ENCODE data around the gene IDH1. TPM values are rescaled to one million over a fixed set of nuclear protein-coding genes. Genes with fewer than 3 reads are reported as not detected.
"Not testable (repeated sequence)": the region's sequence is repeated elsewhere in the genome, so short reads cannot be mapped to it uniquely, and the experiment has no call there.

The IDH1 gene
- 10 to 100 TPM; 46.8 to 81.8 TPM for total RNA-seq
- long read RNA-seq, donor 1, transcript IDH1-201 (10 exons, 2,382 nt), result major isoform, 43 of 52 reads
- long read RNA-seq, donor 1, partial matches to known transcripts, result 3 of 52 reads
- long read RNA-seq, donor 1, other reads (novel, unspliced or antisense), result 2 of 52 reads
- long read RNA-seq, donor 2, transcript IDH1-201 (10 exons, 2,382 nt), result major isoform, 38 of 48 reads
- long read RNA-seq, donor 2, partial matches to known transcripts, result 5 of 48 reads
- long read RNA-seq, donor 2, other reads (novel, unspliced or antisense), result 3 of 48 reads

DNA sequence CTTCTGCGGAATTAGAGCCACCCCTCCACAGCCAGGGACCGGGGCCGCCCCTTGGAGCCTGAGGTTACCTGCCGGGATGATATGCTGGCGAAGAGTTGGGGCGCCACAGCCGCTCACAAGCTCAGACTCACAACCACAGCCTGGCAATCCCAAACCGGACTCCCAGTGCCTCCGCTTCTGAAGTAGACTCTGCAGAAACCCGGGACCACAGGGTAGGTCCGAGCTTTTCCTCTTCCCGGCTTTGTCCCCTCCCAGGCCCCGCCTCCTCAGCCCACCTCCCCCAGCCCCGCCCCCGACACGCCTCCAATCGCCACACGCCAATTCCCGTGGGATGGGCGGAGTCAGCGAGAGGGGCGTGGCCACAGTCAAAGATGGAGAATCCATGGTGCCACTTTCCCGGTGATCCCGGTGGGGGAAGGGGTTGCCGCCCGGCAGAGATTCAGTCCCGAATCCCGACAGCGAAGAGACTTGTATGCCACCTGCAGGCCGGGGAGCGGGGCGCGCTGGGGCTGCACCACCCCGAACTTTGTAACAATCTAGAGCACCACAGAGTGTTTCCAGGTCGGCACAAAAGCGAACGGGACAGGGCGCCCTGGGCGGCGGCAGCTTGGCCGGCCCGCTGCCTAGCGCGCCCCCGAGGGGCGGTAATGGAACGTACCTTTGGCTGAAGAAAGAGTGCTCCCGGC lies at the start of gene IDH1:
Gene IDH1 (minus strand): TSS at position 201 of the 686 bp plus-strand sequence. CDS start 3,520 bp downstream, outside the sequence.
- intact Hi-C loops (cut with DNase I), result loop anchor here (10.0 kb wide), 1 partner anchor 80 kb away; no protein-coding TSS in a partner anchor
- peak; percentile 99 for DNase-seq (ENCODE audit: low spot score)

- DNase-seq (ENCODE audit: low spot score), result no peak
- intact Hi-C loops (cut with DNase I), result no loop called here
These were observed 49.3 kb upstream of the IDH1 start for GRCh38 chr2:208304157-208304556.

DNA sequence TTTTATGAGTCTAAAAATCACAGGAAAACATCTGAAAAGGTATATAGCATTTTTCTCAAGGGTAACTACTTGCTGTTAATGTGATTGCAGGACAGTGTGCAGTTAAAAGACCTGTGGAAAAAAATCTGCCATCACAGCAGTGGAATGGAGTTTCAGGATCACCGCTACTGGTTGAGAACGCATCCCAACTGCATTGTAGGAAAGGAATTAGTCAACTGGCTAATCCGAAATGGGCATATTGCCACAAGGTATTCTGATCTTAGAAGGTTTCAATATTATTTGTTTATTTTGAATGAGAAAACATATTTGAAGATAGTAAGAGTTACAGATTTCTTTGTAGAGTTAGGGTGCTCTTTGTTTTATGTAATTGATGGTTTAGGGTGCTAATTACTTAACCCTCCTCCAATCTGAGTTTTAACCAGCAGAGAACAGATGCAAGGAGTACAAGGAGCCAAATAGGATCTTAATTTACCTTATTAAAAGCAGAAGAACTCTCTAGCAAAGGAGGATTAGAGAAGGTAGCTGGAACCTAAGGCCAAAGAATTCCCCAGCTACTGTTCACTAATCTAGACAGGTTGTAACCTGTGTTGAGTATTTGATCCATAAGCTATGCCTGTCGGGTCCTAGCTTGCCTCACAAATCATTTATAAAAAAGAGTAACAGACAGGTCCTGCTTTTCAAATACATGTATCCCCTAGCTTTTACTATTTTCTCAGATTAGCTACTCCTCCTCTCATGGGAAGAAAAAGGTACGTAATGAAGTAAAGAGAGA lies 46.2 kb upstream of the IDH1 start:
- intact Hi-C loops (cut with DNase I), result no loop called here
- DNase-seq (ENCODE audit: low spot score), result no peak

DNA sequence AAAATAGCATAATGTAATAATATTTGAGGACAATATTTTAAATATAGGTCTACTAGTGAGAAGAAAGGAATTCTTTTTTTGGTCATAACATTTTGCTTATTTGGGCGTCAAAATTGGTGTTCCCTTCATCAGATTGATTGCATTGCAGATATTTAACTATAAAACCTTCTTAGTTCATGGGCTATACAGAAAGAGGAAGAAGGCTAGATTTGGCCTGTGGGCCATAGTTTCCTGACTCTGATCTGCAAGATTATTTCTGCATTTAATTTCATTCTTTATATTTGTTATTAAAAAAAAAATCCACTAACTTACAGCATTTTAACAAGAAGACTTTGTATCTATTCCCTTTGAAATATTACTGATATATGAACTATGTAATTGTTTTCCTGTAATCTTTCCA lies 43.1 kb upstream of the IDH1 start:
- intact Hi-C loops (cut with DNase I), result no loop called here
- no peak for DNase-seq (ENCODE audit: low spot score)

DNA sequence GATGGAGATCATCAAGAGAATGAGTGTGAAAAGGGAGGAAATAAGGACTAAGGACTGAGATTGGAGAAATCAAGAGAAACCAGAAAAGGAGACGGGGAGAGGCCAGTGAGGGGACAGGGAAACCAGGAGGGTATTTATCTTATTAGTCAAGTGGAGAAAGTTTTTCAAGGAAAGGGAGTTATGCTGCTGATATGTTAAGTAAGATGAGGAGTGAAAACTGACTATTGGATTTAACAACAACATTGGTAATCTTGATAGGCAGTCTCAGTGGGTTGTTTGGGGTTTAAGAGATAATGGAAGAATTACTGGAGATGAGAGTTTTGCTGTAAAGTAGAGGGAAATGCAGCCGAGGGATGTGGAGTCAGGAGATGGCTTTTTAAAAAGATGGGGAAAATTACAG lies 41.7 kb upstream of the IDH1 start:
- intact Hi-C loops (cut with DNase I), result no loop called here

GRCh38 chr2:208295834-208296233 lies 41.0 kb upstream of the IDH1 start:
- no peak for DNase-seq (ENCODE audit: low spot score)
- intact Hi-C loops (cut with DNase I), result no loop called here

More for the DNA sequence above, 41.7 kb upstream of the IDH1 start:
- no peak for DNase-seq (ENCODE audit: low spot score)

DNA sequence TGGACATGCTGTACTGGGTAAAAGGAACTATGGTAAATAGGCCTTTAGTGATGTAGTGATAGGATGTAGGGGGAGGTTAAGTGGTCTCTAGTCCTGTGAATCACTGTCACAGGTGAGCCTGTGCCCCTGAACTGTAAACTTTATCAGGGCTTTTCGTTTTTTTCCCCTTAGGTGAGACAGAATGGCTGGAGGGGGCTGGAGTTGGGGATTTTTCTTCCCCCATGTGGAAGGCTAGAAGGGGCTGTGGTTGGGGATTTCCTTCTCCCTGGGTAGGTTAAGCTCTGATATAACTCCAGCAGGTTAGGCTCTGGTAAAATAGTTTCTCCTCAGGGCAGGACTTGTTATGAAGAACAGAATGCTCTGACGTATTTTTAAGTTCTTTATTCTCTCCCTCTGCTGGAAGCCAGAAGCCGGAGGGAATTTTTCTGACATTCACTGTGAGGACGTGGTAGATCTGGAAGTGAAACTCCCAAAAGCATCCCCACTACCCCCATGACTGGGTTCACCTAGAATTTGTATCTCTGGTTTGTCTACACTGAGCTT lies 39.7 kb upstream of the IDH1 start:
- DNase-seq (ENCODE audit: low spot score), result no peak
- intact Hi-C loops (cut with DNase I), result no loop called here

DNA sequence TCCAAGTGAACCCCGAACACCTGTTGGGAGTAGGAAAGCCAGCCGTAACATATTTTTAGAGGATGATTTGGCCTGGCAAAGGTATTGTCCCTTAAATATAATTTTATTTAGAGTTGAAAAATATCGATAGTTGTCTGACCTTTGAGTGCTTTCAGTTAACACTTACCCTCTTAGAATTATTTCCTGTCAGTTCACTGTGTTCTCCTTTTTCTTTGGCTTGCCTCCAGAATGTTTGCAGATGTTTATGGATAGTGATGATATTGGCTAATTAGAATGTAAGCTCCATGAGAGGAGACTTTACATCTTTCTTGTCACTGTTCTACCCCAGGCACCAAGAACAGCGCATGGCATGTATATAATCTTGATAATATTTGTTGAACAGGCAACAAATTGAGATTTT lies 31.0 kb upstream of the IDH1 start:
- no peak for DNase-seq (ENCODE audit: low spot score)
- intact Hi-C loops (cut with DNase I), result no loop called here

DNA sequence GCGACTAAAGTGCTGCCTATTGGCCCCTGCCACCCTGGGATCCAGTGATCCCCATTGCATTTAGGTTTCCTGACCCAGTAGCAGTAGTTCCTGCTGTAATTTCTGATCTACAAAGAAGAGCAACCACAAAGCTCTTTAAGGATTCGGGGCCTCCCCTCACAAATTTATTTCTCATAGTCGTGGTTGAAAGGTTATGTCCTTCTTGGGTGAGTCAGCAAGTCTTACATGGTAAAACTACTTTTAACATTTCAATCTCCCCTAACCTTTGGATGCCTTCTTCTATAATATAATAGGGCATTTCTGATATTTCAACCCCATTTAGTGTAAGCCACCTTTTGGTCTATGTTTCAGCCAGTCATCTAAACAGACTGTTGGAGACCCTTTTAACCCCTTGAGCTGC lies 26.1 kb upstream of the IDH1 start:
- DNase-seq (ENCODE audit: low spot score), result no peak
- intact Hi-C loops (cut with DNase I), result no loop called here

- intact Hi-C loops (cut with DNase I), result no loop called here
- DNase-seq (ENCODE audit: low spot score), result no peak
These were observed 25.4 kb upstream of the IDH1 start for GRCh38 chr2:208280234-208280633.

DNA sequence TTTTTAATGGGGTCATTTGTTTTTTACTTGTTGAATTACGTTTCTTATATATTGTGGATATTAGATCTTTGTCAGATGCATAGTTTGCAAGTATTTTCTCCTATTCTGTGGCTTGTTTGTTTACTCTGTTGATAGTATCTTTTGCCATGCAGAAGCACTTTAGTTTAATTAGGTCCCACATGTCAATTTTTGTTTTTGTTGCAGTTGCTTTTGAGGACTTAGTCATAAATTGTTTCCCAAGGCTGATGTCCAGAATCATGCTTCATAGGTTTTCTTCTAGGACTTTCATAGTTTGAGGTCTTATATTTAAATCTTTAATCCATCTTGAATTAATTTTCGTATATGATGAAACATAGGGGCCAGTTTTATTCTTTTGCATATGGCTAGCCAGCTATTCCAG lies 24.4 kb upstream of the IDH1 start:
- intact Hi-C loops (cut with DNase I), result no loop called here
- no peak for DNase-seq (ENCODE audit: low spot score)

- intact Hi-C loops (cut with DNase I), result no loop called here
- no peak for DNase-seq (ENCODE audit: low spot score)
These were observed 23.7 kb upstream of the IDH1 start for GRCh38 chr2:208278549-208278948.

GRCh38 chr2:208274748-208275147 lies 19.9 kb upstream of the IDH1 start:
- intact Hi-C loops (cut with DNase I), result no loop called here
- DNase-seq (ENCODE audit: low spot score), result no peak

DNA sequence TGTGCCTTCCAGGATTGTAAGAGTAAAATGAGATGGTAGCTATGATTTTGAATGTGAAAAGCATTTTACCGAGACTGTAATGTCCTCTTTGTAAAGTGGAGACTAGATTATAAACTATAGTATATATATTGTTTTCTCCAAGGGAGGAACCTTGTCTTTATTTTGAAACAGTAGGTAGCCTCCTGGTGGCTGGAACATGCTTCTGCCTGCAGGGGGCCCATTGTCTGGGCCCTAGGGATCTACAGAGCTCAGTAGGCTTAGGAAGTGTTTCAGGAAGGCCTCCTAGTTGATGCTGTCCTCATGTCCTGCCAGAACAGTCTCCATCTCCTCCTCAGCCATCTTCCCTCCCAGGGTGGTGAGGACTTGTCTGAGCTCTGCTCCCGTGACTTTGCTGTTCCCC lies 14.2 kb upstream of the IDH1 start:
- intact Hi-C loops (cut with DNase I), result no loop called here

GRCh38 chr2:208268156-208268952 lies 13.5 kb upstream of the IDH1 start:
- intact Hi-C loops (cut with DNase I), result no loop called here
- no peak for DNase-seq (ENCODE audit: low spot score)

More for the DNA sequence above, 14.2 kb upstream of the IDH1 start:
- no peak for DNase-seq (ENCODE audit: low spot score)

- DNase-seq (ENCODE audit: low spot score); intact Hi-C loops (cut with DNase I): not testable (repeated sequence)
These were observed 12.7 kb upstream of the IDH1 start for GRCh38 chr2:208267526-208267925.

DNA sequence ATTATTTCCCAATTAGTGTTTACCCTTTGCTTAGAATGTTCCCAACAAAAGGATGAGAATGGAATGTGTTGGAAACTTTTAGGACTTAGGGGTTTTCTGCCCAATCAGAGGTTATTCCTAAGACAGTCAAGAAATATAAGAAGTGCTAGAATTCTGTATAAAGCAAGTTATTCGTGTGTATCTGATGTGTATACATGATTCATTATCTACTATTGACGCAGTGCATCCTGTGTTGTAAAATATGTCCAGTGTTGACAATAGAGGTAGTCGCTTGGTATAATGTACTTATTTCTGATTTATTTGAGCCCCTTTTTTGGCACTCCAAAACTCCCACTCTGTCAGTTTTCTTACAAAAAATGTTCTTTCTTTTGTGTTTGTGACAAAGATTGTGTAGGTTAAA lies 12.1 kb upstream of the IDH1 start:
- no peak for DNase-seq (ENCODE audit: low spot score)
- intact Hi-C loops (cut with DNase I), result no loop called here

DNA sequence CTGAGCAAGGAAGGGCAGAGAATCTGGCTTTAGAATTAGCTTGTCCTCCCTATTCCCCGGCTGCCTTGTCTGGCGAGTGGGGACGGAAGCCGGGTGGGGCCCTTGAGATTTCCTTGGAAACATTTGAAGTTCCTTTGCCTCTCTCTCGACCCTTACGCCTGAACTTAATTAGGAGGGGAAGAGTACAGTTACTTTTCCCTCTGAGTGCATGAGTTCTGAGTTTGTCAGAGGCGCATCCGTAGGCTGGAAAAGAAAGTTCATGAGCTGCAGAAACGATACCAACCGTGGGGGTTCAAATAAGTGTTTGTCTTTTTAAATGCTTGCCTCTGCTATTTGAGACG lies 11.7 kb upstream of the IDH1 start:
- no peak for DNase-seq (ENCODE audit: low spot score)
- intact Hi-C loops (cut with DNase I), result no loop called here

DNA sequence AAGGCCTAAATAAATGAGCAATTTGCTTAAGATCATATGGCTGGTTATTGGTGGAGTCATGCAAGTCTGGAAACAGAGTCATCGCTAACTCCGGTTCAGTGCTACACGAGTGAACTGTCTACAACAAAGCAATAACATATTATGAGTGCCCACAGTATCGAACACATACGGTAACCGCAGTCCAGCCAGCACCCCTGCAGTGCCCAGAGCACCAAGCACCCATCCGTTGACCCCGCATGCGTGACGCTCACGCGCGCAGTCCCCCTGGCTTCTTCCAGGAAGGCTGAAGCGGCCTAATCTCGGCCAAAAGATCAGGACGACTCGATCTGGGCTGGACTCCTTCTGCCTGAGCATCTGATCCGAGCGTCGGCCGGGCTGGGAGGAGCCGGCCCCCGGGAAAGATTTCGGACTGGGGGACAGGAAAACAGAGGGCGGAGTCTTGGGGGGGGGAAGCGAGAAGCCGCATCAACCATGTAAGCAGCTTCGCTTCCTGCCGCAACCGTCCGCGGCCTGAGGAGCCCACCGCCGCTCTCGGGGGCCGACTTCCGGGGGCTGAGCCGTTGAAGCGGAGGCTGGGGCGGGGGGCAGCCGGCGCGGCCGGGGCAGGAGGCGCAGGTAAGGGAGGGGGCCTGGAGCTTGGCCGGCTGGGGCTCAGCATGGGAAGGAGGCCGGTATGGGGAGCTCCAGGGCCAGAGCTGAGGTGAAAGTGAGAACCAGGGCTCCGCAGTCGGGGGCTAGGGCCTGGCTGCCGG lies 11.1 kb upstream of the IDH1 start, which contains the start of gene PIKFYVE:
Gene PIKFYVE (plus strand): TSS at position 455 of the 752 bp plus-strand sequence. CDS start 5,265 bp downstream, outside the sequence.
- intact Hi-C loops (cut with DNase I), result no loop called here
- DNase-seq (ENCODE audit: low spot score), result peak; percentile 98
